Type B pancreatic cell (in vitro differentiated cells): Measurements from ENCODE around the gene RAB3IL1. TPM values are rescaled to one million over a fixed set of nuclear protein-coding genes. Genes with fewer than 3 reads are reported as not detected.

Source experiments
- DNase-seq: peaks from one replicate; pipeline ENCODE4 v3.0.0; 2021; ENCODE audit warnings: mixed read lengths; ENCODE audit not compliant: unreplicated experiment; ENCODE audit errors: extremely low spot score
- H3K27ac Mint-ChIP-seq: 2 replicates; pipeline ENCODE4 v1.8.0; 2021; ENCODE audit warnings: mild to moderate bottlenecking, mixed read lengths
- H3K27me3 Mint-ChIP-seq: 2 replicates; pipeline ENCODE4 v1.8.0; 2021; ENCODE audit warnings: mixed read lengths
- H3K36me3 Mint-ChIP-seq: 2 replicates; pipeline ENCODE4 v1.8.0; 2021; ENCODE audit warnings: mixed read lengths
- H3K4me1 Mint-ChIP-seq: one replicate; pipeline ENCODE4 v1.8.0; 2021; ENCODE audit warnings: mixed read lengths; ENCODE audit not compliant: unreplicated experiment
- H3K4me3 Mint-ChIP-seq: 2 replicates; pipeline ENCODE4 v1.8.0; 2021; ENCODE audit warnings: mild to moderate bottlenecking, mixed read lengths
- H3K9me3 Mint-ChIP-seq: 2 replicates; pipeline ENCODE4 v1.8.0; 2021; ENCODE audit warnings: mixed read lengths
- CTCF ChIP-seq: fragments of 200-600 bp; sonication (generic); conservative IDR thresholded peaks from 2 replicates; pipeline ENCODE4 v1.5.0; 2021; ENCODE audit warnings: antibody characterized with exemption, mild to moderate bottlenecking
- total RNA-seq: library from RNA; stranded (reverse); gene quantifications from 2 replicates; pipeline ENCODE4 v1.2.1, GENCODE V29; 2021; ENCODE audit warnings: low replicate concordance

The RAB3IL1 gene
- total RNA-seq, 1 donor from 2014 or later = 16.6 TPM

GRCh38 chr11:61887839-61888494 is 29.4 kb downstream of the RAB3IL1 start:
- Mint-ChIP-seq H3K4me1 (no peaks in the 10 kb centered on the region), H3K4me3 (no peak overlapping the region), H3K27me3 (no peaks in the 10 kb centered on the region), H3K9me3 (peaks cover 4% of the 10 kb centered on the region), H3K27ac (no peak overlapping the region), H3K36me3 (no peaks in the 10 kb centered on the region)
- no peak for TF ChIP-seq CTCF
- no peak for DNase-seq

- Mint-ChIP-seq H3K27me3 (no peaks in the 10 kb centered on the region), H3K4me1 (no peaks in the 10 kb centered on the region), H3K27ac (no peak overlapping the region), H3K36me3 (no peaks in the 10 kb centered on the region), H3K9me3 (peaks cover 4% of the 10 kb centered on the region), H3K4me3 (no peak overlapping the region)
- no peak for DNase-seq
- TF ChIP-seq CTCF = no peak
Measured at GRCh38 chr11:61886643-61887042, 30.7 kb downstream of the RAB3IL1 start.

GRCh38 chr11:61885784-61886580 is 31.4 kb downstream of the RAB3IL1 start:
- Mint-ChIP-seq H3K27ac (no peak overlapping the region), H3K4me1 (no peaks in the 10 kb centered on the region), H3K36me3 (no peaks in the 10 kb centered on the region), H3K4me3 (no peak overlapping the region), H3K27me3 (no peaks in the 10 kb centered on the region), H3K9me3 (peaks cover 4% of the 10 kb centered on the region)
- TF ChIP-seq CTCF = no peak
- DNase-seq = no peak

- no peak for DNase-seq
- Mint-ChIP-seq H3K27ac (peak overlapping the region; percentile 69), H3K27me3 (no peaks in the 10 kb centered on the region), H3K4me1 (peaks cover 3% of the 10 kb centered on the region), H3K4me3 (no peak overlapping the region), H3K36me3 (no peaks in the 10 kb centered on the region), H3K9me3 (peaks cover 4% of the 10 kb centered on the region)
- no peak for TF ChIP-seq CTCF
Measured at GRCh38 chr11:61885166-61885778, 32.1 kb downstream of the RAB3IL1 start.

- peaks cover 4% of the 10 kb centered on the region for H3K9me3 Mint-ChIP-seq
- H3K27ac Mint-ChIP-seq = no peak overlapping the region
- no peaks in the 10 kb centered on the region for H3K36me3 Mint-ChIP-seq
- TF ChIP-seq CTCF = no peak
- DNase-seq = no peak
- H3K4me3 Mint-ChIP-seq = no peak overlapping the region
- H3K27me3 Mint-ChIP-seq = no peaks in the 10 kb centered on the region
- H3K4me1 Mint-ChIP-seq = peaks cover 8% of the 10 kb centered on the region
Measured at GRCh38 chr11:61883947-61884346, 33.4 kb downstream of the RAB3IL1 start.
